ENCODE results near the gene IMPDH1. TPM values are rescaled to one million over a fixed set of nuclear protein-coding genes. Genes with fewer than 3 reads are reported as not detected.

The IMPDH1 gene
- total RNA-seq, 5 donors from 2014 or later (not counting 1 experiment from before 2014, with no cell fraction given), result 39.9 to 73.3 (median 65.6) TPM

DNA sequence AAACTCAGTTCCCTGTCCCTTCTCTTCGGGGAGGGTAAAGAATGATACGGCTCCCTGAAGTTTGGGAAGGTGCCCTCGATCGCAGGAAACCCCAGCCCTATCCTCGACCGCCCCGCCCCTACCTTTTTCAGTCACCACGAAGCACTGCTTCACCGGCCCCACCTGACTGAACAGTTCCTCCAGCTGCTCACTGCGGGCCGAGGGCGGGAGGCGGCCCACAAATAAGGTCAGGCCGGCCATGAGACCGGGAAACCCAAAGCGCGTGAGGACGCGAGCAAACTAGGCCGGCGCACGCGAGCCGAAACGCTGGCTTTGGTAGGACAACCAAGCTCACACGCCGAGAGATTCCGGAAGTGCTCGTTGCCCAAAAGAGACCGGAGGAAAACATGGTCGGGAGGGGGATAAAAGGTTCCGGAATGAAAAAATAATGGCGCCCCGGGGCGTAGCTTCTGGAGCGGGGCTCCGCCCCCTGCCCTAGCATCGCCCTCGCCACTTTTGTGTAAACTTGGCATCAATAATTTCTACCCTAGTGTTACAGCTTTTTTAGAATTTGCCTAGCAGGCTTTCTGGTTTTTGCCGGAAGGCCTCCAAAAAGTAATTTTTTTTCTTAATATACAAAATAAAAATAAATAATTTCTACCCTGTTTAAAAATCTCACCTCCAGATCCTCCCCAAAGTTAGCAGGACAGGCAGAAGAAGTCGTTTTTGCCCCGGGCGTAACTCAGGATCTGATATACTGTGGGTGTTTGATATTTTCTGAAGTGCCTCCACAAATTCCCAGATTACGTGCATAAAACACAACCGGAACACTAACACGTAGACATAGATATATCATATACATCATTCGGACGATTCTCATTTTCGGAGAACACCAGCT lies 66.0 kb downstream of the IMPDH1 start, which contains the start of gene RBM28:
TSS of gene RBM28 (minus strand) at position 355 of the 877 bp plus-strand sequence. CDS start at position 240, 115 bp downstream.
- Mint-ChIP-seq H3K27ac (peak within 1 kb of the TSS; percentile 89), H3K36me3 (peaks cover 12% of the 10 kb centered on the region), H3K4me3 (peak within 1 kb of the TSS; percentile 92 to 95 (median 94)), H3K4me1 (peaks cover 22 to 32% (median 30%) of the 10 kb centered on the region in 3 donors), H3K9me3 (no peaks in the 10 kb centered on the region), H3K27me3 (peaks cover 3 to 10% of the 10 kb centered on the region in 2 donors)
- peaks cover 13 to 17% of the 10 kb centered on the region in 2 experiments for H3K4me1 ChIP-seq (ENCODE audit: control insufficient read depth in 1 of 2, extremely low read depth in 1 of 2, insufficient read depth in 2 of 2, low read length in 2 of 2)
- ChIA-PET POLR2A (interaction anchor here (0.5 to 0.7 kb wide), 5 partner anchors 15 to 1850 kb away, joined by 3 to 7 read pairs (median 3); no protein-coding TSS in a partner anchor), CTCF (interaction anchor here (0.6 to 1.7 kb wide), 9 partner anchors 15 to 636 kb away, joined by 3 to 11 read pairs (median 4); no protein-coding TSS in a partner anchor)
- peak within 1 kb of the TSS; percentile 52 for H3K27ac ChIP-seq (ENCODE audit: low read length)
- H3K4me3 ChIP-seq (ENCODE audit: control insufficient read depth in 1 of 2, extremely low read depth in 1 of 2, low read length in 1 of 2), result peak within 1 kb of the TSS; percentile 69 to 91
- peaks cover 0 to 10% of the 10 kb centered on the region in 2 donors for H3K36me3 ChIP-seq (ENCODE audit: control insufficient read depth in 2 of 2, extremely low read depth in 1 of 2, insufficient read depth in 1 of 2, low read length in 1 of 2)
- H3K27me3 ChIP-seq (replicated peaks in 1 of 2; ENCODE audit: control insufficient read depth in 2 of 2, extremely low read depth in 1 of 2, insufficient read depth in 2 of 2, low read length in 1 of 2), result peaks cover 0 to 5% of the 10 kb centered on the region in 2 experiments
- no peaks in the 10 kb centered on the region for H3K9me3 ChIP-seq
- 12% methylated on average over 31 of the region's 49 CpGs for WGBS (ENCODE audit: insufficient coverage)
- ATAC-seq (replicated peaks in 1 of 4) (peak; percentile 94 to 98 (median 96)), DNase-seq (peak; percentile 71 to 92 (median 81))

Other genes starting within 250 kb of the IMPDH1 start
- not detected for gene LEP, start 168.7 kb downstream of the IMPDH1 start, total RNA-seq
- 10 to 100 TPM; 27.3 to 54.3 (median 41.9) TPM for gene RBM28, start 66.1 kb downstream of the IMPDH1 start, total RNA-seq
- gene PRRT4, start 48.3 kb downstream of the IMPDH1 start, total RNA-seq, result 1 to 10 TPM in 1 of 5 donors, under 1 TPM in 4; 0.15 to 1.1 (median 0.65) TPM
- 1 to 10 TPM; 2.0 to 4.8 (median 3.3) TPM for gene HILPDA, start 45.9 kb upstream of the IMPDH1 start, total RNA-seq
- 10 to 100 TPM; 17.7 to 29.9 (median 26.1) TPM for gene METTL2B, start 66.8 kb upstream of the IMPDH1 start, total RNA-seq